ENCODE data around the gene PTK7.

The PTK7 gene

GRCh38 chr6:43199912-43200311 lies 123.8 kb downstream of the PTK7 start:
- no peak overlapping the region for H3K27ac ChIP-seq (ENCODE audit: low read length)
- no peaks in the 10 kb centered on the region for H4K20me1 ChIP-seq (ENCODE audit: insufficient read depth, low read length)
- ATAC-seq (ENCODE audit: insufficient read depth, low read depth) (no peak), DNase-seq (no peak)
- peaks cover 55% of the 10 kb centered on the region for H3K36me3 ChIP-seq (ENCODE audit: insufficient read depth, low read length)
- H3K4me3 ChIP-seq (ENCODE audit: low read depth in 1 of 2, low read length in 2 of 2) = no peak overlapping the region
- no peak for TF ChIP-seq EZH2 (IDR thresholded peaks at IDR 0.05; ENCODE audit: borderline replicate concordance, low read depth, low read length, severe bottlenecking)
- no peak for TF ChIP-seq CTCF (IDR thresholded peaks at IDR 0.05; ENCODE audit: borderline replicate concordance, extremely low read depth, low read length, poor library complexity, severe bottlenecking)
- H3K4me1 ChIP-seq (ENCODE audit: insufficient read depth, low read length) = no peaks in the 10 kb centered on the region
- H2AFZ ChIP-seq (ENCODE audit: low read depth, low read length) = no peak overlapping the region
- no peaks in the 10 kb centered on the region for H3K27me3 ChIP-seq (ENCODE audit: insufficient read depth, low read length, poor library complexity)
- H3K9me3 ChIP-seq (ENCODE audit: insufficient read depth, low read length, severe bottlenecking) = no peaks in the 10 kb centered on the region
- H3K9ac ChIP-seq (ENCODE audit: low read depth, low read length) = no peak overlapping the region
- no peaks in the 10 kb centered on the region for H3K79me2 ChIP-seq (ENCODE audit: insufficient read depth, low read length)
- H3K4me2 ChIP-seq (ENCODE audit: insufficient read depth, low read length) = no peak overlapping the region

- TF ChIP-seq EZH2 (IDR thresholded peaks at IDR 0.05; ENCODE audit: borderline replicate concordance, low read depth, low read length, severe bottlenecking) (no peak), CTCF (IDR thresholded peaks at IDR 0.05; ENCODE audit: borderline replicate concordance, extremely low read depth, low read length, poor library complexity, severe bottlenecking) (no peak)
- H3K4me2 ChIP-seq (ENCODE audit: insufficient read depth, low read length) = no peak overlapping the region
- H3K4me1 ChIP-seq (ENCODE audit: insufficient read depth, low read length) = no peaks in the 10 kb centered on the region
- H3K79me2 ChIP-seq (ENCODE audit: insufficient read depth, low read length) = no peaks in the 10 kb centered on the region
- H3K4me3 ChIP-seq (ENCODE audit: low read depth in 1 of 2, low read length in 2 of 2) = no peak overlapping the region
- H3K36me3 ChIP-seq (ENCODE audit: insufficient read depth, low read length) = peaks cover 50% of the 10 kb centered on the region
- H3K27ac ChIP-seq (ENCODE audit: low read length) = no peak overlapping the region
- H2AFZ ChIP-seq (ENCODE audit: low read depth, low read length) = no peak overlapping the region
- DNase-seq (no peak), ATAC-seq (ENCODE audit: insufficient read depth, low read depth) (no peak)
- H3K9me3 ChIP-seq (ENCODE audit: insufficient read depth, low read length, severe bottlenecking) = no peaks in the 10 kb centered on the region
- no peak overlapping the region for H3K9ac ChIP-seq (ENCODE audit: low read depth, low read length)
- H4K20me1 ChIP-seq (ENCODE audit: insufficient read depth, low read length) = no peaks in the 10 kb centered on the region
- H3K27me3 ChIP-seq (ENCODE audit: insufficient read depth, low read length, poor library complexity) = no peaks in the 10 kb centered on the region
Observed at GRCh38 chr6:43200541-43200940, 124.4 kb downstream of the PTK7 start.

GRCh38 chr6:43202451-43202850 lies 126.3 kb downstream of the PTK7 start:
- Histone ChIP-seq H3K4me3 (ENCODE audit: low read depth in 1 of 2, low read length in 2 of 2) (no peak overlapping the region), H3K4me2 (ENCODE audit: insufficient read depth, low read length) (no peak overlapping the region), H3K36me3 (ENCODE audit: insufficient read depth, low read length) (peaks cover 32% of the 10 kb centered on the region), H3K9me3 (ENCODE audit: insufficient read depth, low read length, severe bottlenecking) (no peaks in the 10 kb centered on the region), H3K79me2 (ENCODE audit: insufficient read depth, low read length) (no peaks in the 10 kb centered on the region), H3K27me3 (ENCODE audit: insufficient read depth, low read length, poor library complexity) (no peaks in the 10 kb centered on the region), H2AFZ (ENCODE audit: low read depth, low read length) (no peak overlapping the region), H3K27ac (ENCODE audit: low read length) (no peak overlapping the region), H3K9ac (ENCODE audit: low read depth, low read length) (no peak overlapping the region), H4K20me1 (ENCODE audit: insufficient read depth, low read length) (no peaks in the 10 kb centered on the region), H3K4me1 (ENCODE audit: insufficient read depth, low read length) (no peaks in the 10 kb centered on the region)
- ATAC-seq (ENCODE audit: insufficient read depth, low read depth) (no peak), DNase-seq (no peak)
- TF ChIP-seq EZH2 (IDR thresholded peaks at IDR 0.05; ENCODE audit: borderline replicate concordance, low read depth, low read length, severe bottlenecking) (no peak), CTCF (IDR thresholded peaks at IDR 0.05; ENCODE audit: borderline replicate concordance, extremely low read depth, low read length, poor library complexity, severe bottlenecking) (no peak)

Measured in DND-41 (cell line).